GM18907 (cell line): Measurements from ENCODE around the gene IKZF4.
"Not testable (repeated sequence)": the region's sequence is repeated elsewhere in the genome, so short reads cannot be mapped to it uniquely, and the experiment has no call there.

Source experiments
- ATAC-seq: cut with Tn5 transposase; IDR thresholded peaks from one replicate; pipeline ENCODE4 v1.9.1; 2021; ENCODE audit warnings: mild to moderate bottlenecking, moderate library complexity; ENCODE audit not compliant: unreplicated experiment

Gene IKZF4

GRCh38 chr12:56020423-56021184 lies at the start of gene IKZF4:
Gene IKZF4 (plus strand): TSS chr12:56021043. CDS start chr12:56021494, 451 bp downstream.
- ATAC-seq: no peak

- ATAC-seq: no peak
Measured at GRCh38 chr12:55972042-55972441, 48.8 kb upstream of the IKZF4 start.

GRCh38 chr12:55972456-55972855 lies 48.4 kb upstream of the IKZF4 start:
- no peak for ATAC-seq

GRCh38 chr12:55972911-55973598 lies 47.8 kb upstream of the IKZF4 start:
- ATAC-seq: no peak

GRCh38 chr12:55973599-55974307 lies 47.1 kb upstream of the IKZF4 start, which contains the start of gene RAB5B:
Gene RAB5B (plus strand): TSS chr12:55974078. CDS start chr12:55986961, 12,883 bp downstream.
- peak; percentile 95 for ATAC-seq

GRCh38 chr12:55974308-55974730 lies 46.5 kb upstream of the IKZF4 start:
- peak; percentile 16 for ATAC-seq

- no peak for ATAC-seq
Measured at GRCh38 chr12:55978393-55978792, 42.5 kb upstream of the IKZF4 start.

- no peak for ATAC-seq
Measured at GRCh38 chr12:55979069-55979468, 41.8 kb upstream of the IKZF4 start.

GRCh38 chr12:55981882-55982281 lies 39.0 kb upstream of the IKZF4 start:
- not testable (repeated sequence) for ATAC-seq

GRCh38 chr12:55982319-55982936 lies 38.4 kb upstream of the IKZF4 start:
- peak; percentile 82 for ATAC-seq

GRCh38 chr12:55983232-55983842 lies 37.5 kb upstream of the IKZF4 start:
- ATAC-seq: no peak

- ATAC-seq: no peak
Measured at GRCh38 chr12:55984861-55985260, 36.0 kb upstream of the IKZF4 start.

- ATAC-seq: no peak
Measured at GRCh38 chr12:55985341-55985740, 35.5 kb upstream of the IKZF4 start.

GRCh38 chr12:55985976-55986375 lies 34.9 kb upstream of the IKZF4 start:
- ATAC-seq: not testable (repeated sequence)

GRCh38 chr12:55991110-55991509 lies 29.7 kb upstream of the IKZF4 start:
- ATAC-seq: no peak

- ATAC-seq: no peak
Measured at GRCh38 chr12:55993230-55993853, 27.5 kb upstream of the IKZF4 start.

GRCh38 chr12:55995366-55995765 lies 25.5 kb upstream of the IKZF4 start:
- ATAC-seq: no peak

- no peak for ATAC-seq
Measured at GRCh38 chr12:55996201-55996714, 24.6 kb upstream of the IKZF4 start.

- peak; percentile 99 for ATAC-seq
Measured at GRCh38 chr12:55996715-55997534, 23.9 kb upstream of the IKZF4 start, which contains the start of gene SUOX. Gene SUOX (plus strand): TSS chr12:55997276. CDS start chr12:56002222, 4,946 bp downstream.
